Left renal cortex interstitium (tissue), 4 donors: ENCODE measurements around the gene BBS7. TPM values are rescaled to one million over a fixed set of nuclear protein-coding genes. Genes with fewer than 3 reads are reported as not detected.
A peak's percentile ranks its signal among the peaks of the same experiment; 100 is the strongest.

Experiments
- DNase-seq, 4 donors: peaks; one replicate each; pipeline ENCODE4 v3.0.0-alpha.2; 2013; ENCODE audit warnings: low read depth in 4 of 4, low spot score in 2 of 4, missing footprints in 1 of 4
- polyA plus RNA-seq, 4 donors: library from polyadenylated mRNA; unstranded; fragments of 120-200 nt; gene quantifications; one replicate each; pipeline ENCODE4 v1.2.1, GENCODE V29; 2013; ENCODE audit not compliant: insufficient read length in 4 of 4

The BBS7 gene, protein sequence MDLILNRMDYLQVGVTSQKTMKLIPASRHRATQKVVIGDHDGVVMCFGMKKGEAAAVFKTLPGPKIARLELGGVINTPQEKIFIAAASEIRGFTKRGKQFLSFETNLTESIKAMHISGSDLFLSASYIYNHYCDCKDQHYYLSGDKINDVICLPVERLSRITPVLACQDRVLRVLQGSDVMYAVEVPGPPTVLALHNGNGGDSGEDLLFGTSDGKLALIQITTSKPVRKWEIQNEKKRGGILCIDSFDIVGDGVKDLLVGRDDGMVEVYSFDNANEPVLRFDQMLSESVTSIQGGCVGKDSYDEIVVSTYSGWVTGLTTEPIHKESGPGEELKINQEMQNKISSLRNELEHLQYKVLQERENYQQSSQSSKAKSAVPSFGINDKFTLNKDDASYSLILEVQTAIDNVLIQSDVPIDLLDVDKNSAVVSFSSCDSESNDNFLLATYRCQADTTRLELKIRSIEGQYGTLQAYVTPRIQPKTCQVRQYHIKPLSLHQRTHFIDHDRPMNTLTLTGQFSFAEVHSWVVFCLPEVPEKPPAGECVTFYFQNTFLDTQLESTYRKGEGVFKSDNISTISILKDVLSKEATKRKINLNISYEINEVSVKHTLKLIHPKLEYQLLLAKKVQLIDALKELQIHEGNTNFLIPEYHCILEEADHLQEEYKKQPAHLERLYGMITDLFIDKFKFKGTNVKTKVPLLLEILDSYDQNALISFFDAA
- 10 to 100 TPM; 22.8 to 28.1 (median 24.8) TPM for polyA plus RNA-seq

- DNase-seq = peak; percentile 90 to 98 (median 94)
Measured at GRCh38 chr4:121869841-121870822, at the start of gene BBS7. BBS7 (minus strand) TSS chr4:121870474; CDS start chr4:121870313, 161 bp downstream.

DNA sequence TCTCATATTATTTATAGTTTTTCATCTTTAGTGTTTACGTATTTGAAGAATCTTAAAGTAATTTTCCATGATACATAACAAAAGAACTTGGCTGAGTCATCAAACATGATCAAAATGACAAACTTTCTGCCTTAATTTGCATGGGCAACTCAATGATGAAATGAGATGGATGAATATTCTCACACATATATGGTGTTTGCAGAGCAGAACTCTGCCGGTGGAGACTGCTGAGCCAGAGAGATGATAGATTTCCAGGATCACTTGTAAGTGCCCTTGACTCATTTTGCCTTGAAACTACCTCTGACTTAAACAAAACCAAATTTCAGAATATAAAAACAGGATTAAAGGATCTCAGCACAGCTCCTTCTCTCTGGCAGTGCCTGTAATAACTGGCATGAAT, 43.4 kb upstream of the BBS7 start:
- no peak for DNase-seq

GRCh38 chr4:121908346-121908745, 38.1 kb upstream of the BBS7 start:
- DNase-seq = no peak

DNA sequence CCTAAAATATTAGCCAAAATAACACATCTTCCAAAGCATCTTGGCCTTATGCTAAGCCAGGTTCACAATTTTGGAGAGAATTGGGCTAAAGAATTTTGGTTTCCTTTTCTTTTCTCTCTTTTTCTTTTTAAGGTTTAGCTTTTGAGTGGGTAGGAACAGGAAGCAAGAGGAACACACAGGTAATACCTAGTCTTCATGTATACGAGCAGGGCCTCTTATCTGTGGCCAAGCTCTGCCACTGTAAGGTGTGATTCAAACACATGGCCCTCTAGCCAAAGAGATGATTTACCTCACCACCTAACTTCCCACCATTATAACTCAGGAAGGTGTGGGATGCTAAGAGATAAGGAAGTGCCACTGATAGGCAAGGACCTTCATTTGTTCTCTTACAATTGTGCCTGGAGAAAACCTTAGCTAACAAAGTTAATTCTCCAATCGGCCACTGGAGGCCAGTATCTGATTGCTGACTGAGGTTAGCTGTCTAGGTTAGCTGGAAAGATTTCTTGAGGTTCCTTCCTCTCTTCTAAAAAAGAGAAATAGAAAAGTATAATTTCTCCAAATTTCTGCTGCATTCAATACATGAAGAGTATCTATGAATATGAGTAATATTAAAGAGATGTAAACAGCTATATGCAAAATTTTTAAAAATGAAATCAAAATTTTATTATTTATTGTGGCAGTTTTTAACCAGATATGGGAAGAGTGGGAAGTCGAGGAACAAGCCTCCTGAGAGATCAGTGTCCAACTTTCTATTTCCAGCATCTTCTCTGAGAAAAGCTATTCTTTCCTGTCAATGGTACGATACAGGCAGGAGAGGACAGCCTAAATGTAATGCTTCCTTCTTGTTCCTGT, 30.1 kb upstream of the BBS7 start:
- peak; percentile 13 to 54 (median 18) for DNase-seq

- no peak for DNase-seq
Measured at GRCh38 chr4:121898150-121898549, 27.9 kb upstream of the BBS7 start.

- DNase-seq = no peak
Measured at GRCh38 chr4:121888134-121888533, 17.9 kb upstream of the BBS7 start.

- no peak for DNase-seq
Measured at GRCh38 chr4:121885115-121885514, 14.8 kb upstream of the BBS7 start.

GRCh38 chr4:121881158-121881557, 10.9 kb upstream of the BBS7 start:
- DNase-seq = no peak

DNA sequence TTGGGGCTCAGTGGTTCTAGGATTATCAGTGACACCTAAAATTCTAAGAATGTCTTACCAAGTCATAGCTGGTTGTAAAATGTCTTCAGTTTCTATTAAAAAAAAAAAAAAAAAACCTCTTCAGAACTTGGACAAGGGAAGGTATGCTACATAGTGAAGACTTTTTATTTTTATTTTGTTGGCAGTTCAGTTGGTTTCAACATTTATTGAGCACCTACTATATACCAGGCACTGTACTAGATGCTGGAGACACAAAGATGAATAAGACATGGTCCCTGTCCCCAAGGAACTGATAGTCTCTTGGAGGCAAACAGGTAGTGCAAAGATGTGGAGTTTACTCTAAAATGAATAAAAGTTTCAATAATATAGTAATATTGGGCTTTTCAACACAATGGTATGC, 8.9 kb upstream of the BBS7 start:
- DNase-seq = no peak

DNA sequence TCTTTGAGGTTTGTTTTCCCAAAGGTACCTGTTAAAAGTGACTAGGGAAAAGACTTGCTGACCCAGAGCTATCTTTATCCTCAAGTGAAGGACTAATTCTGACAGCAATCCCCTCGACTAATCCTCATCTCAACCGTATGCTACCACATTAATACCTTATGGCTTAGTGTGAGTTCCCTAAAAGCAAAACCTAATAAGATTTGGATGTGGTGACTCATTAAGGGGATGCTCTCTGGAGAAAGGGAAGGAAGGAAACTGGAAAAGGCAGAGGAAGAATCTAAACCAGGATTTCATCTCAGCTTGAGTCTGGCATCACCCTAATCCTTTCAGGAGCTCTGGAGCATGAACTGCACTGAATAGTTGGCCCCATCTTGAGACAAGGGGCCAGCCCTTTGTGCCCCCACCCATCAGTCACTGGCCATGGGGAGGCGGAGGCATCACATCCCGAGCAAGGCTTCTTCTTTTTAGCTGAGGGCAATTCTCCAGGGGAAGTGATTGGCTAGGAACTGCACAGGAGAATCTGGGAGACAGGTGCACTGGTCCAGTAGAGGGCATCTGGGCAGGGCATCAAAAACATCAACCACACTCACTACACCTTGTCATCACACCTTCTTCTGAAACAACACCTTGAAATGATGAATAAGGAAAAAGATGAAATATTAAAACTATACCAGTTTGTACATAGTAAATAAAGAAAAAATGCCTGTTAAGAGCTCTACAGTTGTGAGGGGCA, 6.9 kb upstream of the BBS7 start:
- no peak for DNase-seq

DNA sequence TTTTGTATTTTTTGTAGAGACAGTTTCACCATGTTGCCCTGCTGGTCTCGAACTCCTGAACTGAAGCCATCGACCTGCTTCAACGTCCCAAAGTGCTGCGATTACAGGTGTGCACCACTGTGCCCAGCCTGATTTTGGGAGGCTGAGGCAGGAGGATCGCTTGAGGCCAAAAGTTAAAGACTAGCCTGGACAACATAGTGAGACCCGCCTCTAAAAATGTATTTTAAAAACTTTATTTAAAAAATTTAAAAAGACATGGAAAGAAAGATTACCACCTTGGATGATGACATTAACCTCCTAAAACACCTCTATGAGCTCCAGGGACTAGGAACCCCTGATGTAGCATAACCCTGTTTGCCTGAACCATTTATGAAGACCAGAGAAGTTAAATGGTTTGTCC, 5.8 kb upstream of the BBS7 start:
- DNase-seq = no peak

DNA sequence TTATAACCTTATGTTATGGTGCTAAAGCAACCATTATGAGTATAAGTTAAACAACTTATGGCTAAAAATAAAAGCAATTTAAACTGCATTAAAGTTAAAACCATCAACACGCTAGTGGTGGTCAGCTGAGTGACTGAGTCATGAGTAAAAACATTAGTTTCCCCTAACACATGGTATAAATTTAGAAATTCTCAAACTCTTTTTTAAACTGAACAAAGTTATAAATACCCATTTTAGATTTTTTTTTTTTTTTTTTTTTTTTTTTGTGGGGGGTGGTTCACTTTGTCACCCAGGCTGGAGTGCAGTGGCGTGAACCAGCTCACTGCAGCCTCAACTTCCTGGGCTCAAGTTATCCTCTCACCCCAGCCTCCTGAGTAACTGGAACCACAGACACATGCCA, 5.4 kb upstream of the BBS7 start:
- no peak for DNase-seq

DNA sequence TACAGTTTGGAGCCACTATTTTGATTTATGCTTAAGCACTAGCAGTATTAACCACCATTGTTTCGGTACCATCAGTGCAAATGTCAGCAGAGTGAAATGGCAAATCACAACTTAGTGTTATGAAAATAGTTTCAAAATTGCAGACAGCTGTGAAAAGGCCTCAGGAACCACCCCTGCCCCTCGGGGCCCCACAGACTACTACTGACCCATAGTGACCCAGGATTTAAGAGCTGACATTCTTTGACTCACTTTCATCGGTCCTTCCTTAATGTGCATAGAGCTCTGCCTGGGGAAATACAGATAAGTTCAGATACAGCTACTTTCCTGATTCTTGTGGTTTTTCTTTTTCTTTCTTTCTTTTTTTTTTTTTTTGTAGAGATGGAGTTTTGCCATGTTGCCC, 3.3 kb upstream of the BBS7 start:
- no peak for DNase-seq

DNA sequence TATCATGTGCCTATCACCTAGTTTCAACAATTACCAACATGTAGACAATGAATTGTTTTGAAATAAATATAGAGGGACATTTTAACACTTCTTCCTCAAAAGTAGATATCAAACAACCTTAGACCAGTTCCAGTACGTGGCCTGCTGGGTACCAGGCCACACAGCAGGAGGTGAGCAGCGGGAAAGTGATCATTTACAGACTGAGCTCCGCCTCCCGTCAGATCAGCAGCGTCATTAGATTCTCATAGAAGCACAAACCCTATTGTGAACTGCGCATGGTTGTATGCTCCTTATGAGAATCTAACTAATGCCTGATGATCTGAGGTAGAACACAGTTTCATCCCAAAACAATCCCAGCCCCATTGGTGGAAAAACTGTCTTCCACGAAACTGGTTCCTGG, 6.5 kb downstream of the BBS7 start:
- no peak for DNase-seq

- no peak for DNase-seq
Measured at GRCh38 chr4:121861426-121861825, 8.8 kb downstream of the BBS7 start.

DNA sequence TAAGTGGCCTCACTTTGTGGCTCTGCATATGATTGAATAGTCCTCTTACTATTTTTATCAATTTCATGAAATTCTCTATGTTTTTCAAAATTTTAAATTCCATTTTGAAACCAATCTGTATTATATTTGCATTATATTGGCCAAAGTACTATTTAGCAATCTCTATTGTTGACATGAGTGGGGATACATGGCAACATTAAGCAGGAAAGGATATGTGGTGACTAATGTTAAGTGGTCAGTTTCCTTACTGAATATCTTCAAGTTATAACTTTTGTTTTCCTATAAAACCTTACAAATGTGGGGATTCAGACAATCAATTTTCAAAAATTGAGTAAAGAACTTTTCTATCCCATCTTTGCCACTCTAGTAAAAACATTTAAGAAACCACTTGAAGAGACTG, 10.2 kb downstream of the BBS7 start:
- no peak for DNase-seq

DNA sequence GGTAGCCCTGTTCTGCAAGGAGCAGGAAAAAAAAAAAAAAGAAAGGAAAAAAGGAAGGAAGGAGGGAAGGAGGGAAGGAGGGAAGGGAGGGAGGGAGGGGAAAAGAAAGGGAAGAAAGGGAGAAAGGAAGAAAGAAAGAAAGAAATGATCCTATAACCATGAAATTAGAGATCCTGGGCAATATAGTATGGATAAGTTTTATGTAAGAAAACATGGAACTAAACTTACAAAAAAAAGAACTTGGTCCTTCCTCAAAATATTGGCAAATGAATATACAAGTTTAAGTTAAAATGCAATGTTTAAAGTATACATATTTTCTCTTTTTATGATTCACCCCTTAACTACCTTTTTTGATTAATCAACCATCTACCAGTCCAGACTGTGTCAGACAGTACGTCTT, 18.9 kb downstream of the BBS7 start:
- no peak for DNase-seq

GRCh38 chr4:121846662-121847061, 23.6 kb downstream of the BBS7 start:
- no peak for DNase-seq

- no peak for DNase-seq
Measured at GRCh38 chr4:121842862-121843261, 27.4 kb downstream of the BBS7 start.
